Renal cortical epithelial cell (primary cell): Measurements from ENCODE around the gene ZNF639. TPM values are rescaled to one million over a fixed set of nuclear protein-coding genes. Genes with fewer than 3 reads are reported as not detected.
A peak's percentile ranks its signal among the peaks of the same experiment; 100 is the strongest.

Experiments used
- DNase-seq: peaks from one replicate; pipeline ENCODE4 v3.0.0-alpha.2; 2011; ENCODE audit warnings: low read depth
- total RNA-seq: library from RNA; depleted of rRNA; stranded (reverse); fragments of >200 nt; gene quantifications from 2 replicates; pipeline ENCODE4 v1.2.3, GENCODE V29; 2014

Gene ZNF639
- total RNA-seq, 1 donor from 2014 or later: 60.9 TPM

- no peak for DNase-seq
Measured at GRCh38 chr3:179309225-179310078, 13.4 kb upstream of the ZNF639 start.

DNA sequence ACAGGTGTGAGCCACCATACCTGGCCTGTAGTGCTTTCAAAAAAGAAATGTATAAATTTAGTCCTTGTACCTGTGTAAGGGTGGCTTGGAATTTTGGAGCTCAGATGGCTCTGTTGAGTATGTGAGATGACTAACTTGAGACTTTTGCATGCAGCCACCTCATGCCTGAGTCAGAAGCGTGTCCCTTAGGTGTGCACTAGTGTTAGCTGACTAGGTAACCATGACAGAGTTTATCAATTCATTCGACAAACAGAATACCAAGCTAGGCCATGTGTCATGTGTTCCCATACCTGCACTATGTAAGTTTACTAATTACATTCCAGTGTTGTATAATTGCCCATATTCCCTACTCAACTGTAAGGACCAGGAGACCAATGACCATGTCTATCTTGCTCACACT, 4.0 kb upstream of the ZNF639 start:
- no peak for DNase-seq

GRCh38 chr3:179321668-179322285, 1.1 kb upstream of the ZNF639 start:
- no peak for DNase-seq

- no peak for DNase-seq
Measured at GRCh38 chr3:179323197-179324110, 623 bp downstream of the ZNF639 start.

DNA sequence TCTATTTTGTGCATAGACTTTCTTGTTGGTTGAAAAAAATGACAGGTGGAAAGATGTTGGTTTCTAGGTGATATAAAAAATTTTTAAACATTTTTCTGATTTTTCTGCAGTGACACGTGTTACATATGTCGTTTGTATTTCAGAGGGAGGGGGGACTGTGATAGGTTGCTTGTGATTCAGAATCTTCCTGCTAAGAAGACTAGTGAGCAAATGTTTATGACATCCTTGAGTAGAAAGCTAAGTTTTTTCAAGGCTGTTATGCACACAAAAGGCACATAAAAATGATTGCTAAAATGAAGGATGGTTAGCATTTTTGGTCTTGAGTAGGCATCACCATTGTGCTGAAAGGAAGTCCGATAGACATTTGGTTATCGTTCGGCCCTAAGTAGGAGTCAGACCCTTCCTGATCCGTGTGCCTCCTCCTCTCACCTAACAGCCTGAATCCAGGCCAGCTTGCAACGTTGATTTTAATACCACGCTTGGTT, 1.5 kb downstream of the ZNF639 start:
- peak; percentile 25 for DNase-seq

DNA sequence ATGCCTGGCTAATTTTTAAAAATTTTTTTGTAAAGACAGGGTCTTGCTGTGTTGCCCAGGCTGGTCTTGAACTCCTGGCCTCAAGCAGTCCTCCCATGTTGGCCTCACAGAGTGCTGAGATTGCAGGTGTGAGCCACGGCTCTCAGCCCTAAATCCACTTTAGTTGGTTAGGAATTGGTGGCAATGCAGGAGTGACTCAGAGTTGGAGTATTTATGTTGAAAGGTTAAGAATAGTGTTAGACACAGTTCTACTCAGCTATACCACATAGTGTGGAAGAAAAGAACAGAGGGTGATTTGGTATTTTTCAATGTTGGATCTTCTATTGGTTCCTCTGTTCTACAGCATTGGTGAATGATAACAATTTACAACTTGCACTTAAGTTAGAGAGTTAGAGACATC, 7.6 kb downstream of the ZNF639 start:
- peak; percentile 22 for DNase-seq

DNA sequence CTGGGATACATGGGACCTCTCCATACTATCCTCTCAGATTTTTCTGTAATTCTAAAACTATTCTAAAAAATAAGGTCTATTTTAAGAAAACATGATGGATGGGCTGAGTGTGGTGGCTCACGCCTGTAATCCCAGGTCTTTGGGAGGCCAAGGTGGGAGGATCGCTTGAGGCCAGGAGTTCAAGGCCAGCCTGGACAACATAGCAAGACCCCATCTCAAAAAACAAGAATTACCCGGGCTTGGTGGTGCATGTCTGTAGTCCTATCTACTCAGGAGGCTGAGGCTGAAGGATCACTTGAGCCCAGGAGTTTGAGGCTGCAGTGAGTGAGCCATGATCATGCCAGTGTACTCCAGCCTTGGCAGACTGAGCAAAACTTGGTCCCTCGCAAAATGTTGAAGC, 9.4 kb downstream of the ZNF639 start:
- no peak for DNase-seq

DNA sequence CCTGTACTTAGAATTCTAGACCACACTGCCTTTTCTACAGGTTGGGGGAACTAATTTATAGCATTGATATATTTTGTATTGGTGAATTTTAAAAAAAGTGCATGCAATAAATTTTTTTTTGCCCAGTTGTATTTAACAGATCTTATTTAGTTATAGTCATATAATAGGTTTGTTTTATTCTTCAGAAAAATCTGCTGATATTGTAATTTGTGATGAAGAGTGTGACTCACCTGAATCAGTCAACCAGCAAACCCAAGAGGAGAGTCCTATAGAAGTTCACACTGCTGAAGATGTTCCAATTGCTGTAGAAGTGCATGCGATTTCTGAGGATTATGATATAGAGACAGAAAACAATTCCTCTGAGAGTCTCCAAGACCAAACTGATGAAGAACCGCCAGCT, 10.3 kb downstream of the ZNF639 start:
- DNase-seq: no peak

GRCh38 chr3:179336345-179336929, 13.6 kb downstream of the ZNF639 start:
- DNase-seq: no peak

GRCh38 chr3:179347345-179348194, 24.7 kb downstream of the ZNF639 start, which contains the start of gene MFN1:
MFN1 (plus strand) TSS chr3:179347709; CDS start chr3:179348852, 1,143 bp downstream.
- peak; percentile 92 for DNase-seq

DNA sequence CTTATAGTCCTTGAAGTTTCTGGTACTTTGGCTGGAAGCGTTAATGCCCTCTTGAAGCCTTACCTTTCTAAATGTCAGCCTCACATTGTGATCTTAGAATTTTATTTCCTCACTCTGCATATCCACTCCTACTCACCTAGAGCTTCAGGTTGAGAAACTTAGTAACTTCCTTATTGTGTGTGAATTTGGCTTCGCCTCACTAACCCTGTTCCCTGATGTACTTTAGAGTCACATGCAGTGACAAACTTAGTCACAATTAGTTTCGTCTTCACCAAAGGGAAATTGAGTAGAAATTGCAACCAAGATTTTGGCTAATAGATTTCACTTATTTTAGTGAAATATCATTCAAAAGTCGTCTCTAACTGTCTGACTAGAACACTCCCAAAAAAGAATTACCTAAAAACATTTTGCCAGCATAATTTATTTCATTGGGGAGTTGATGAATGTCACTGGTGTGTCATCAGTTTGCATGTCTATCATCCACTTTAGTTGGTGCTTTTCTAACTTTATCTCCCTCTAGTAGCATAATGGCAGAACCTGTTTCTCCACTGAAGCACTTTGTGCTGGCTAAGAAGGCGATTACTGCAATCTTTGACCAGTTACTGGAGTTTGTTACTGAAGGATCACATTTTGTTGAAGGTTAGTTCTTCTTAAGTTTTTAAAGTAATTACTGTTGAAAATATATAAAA, 25.6 kb downstream of the ZNF639 start:
- DNase-seq: peak; percentile 67

GRCh38 chr3:179355996-179356395, 33.2 kb downstream of the ZNF639 start:
- DNase-seq: no peak

DNA sequence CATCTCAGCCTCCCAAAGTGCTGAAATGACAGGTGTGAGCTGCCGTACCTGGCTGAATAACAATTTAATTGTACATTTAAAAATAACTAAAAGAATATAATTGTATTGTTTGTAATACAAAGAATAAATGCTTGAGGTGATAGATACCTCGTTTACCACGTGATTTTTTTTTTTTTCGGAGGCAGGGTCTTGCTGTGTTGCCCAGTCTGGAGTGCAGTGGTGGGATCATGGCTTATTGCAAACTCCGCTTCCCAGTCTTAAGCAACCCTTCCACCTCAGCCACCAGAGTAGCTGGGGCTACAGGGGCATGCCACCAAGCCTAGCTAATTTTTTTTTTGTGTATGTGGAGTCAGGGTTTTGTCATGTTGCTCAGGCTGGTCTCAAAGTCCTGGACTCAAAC, 40.5 kb downstream of the ZNF639 start:
- no peak for DNase-seq

- no peak for DNase-seq
Measured at GRCh38 chr3:179369621-179370020, 46.8 kb downstream of the ZNF639 start.

GRCh38 chr3:179373938-179374337, 51.1 kb downstream of the ZNF639 start:
- DNase-seq: no peak

- DNase-seq: no peak
Measured at GRCh38 chr3:179375091-179375999, 52.5 kb downstream of the ZNF639 start.

GRCh38 chr3:179376474-179376873, 53.6 kb downstream of the ZNF639 start:
- no peak for DNase-seq
